Loucy (cell line): ENCODE data around the gene LPO.
A peak's percentile ranks its signal among the peaks of the same experiment; 100 is the strongest.

ENCODE experiments used
- H2AFZ ChIP-seq: fragments of 200-600 bp; sonication (generic); 2 replicates; pipeline ENCODE4 v1.6.0; 2016; ENCODE audit warnings: antibody characterized with exemption, mild to moderate bottlenecking, low read length, moderate library complexity
- H3F3A ChIP-seq: fragments of 200-600 bp; 2 replicates; pipeline ENCODE4 v1.6.0; 2016; ENCODE audit warnings: antibody characterized with exemption, low read depth, mild to moderate bottlenecking
- H3K27me3 ChIP-seq: fragments of 200-600 bp; sonication (generic); 2 replicates; pipeline ENCODE4 v1.6.1; 2014; ENCODE audit warnings: low read length, mild to moderate bottlenecking; ENCODE audit not compliant: insufficient read depth, poor library complexity, severe bottlenecking
- H3K36me3 ChIP-seq: fragments of 200-600 bp; sonication (generic); 2 replicates; pipeline ENCODE4 v1.6.1; 2016; ENCODE audit warnings: low read length; ENCODE audit not compliant: insufficient read depth
- H3K4me1 ChIP-seq: fragments of 200-600 bp; sonication (generic); 2 replicates; pipeline ENCODE4 v1.5.1; 2014; ENCODE audit warnings: low read length, mild to moderate bottlenecking; ENCODE audit not compliant: insufficient read depth, poor library complexity, severe bottlenecking
- H3K4me2 ChIP-seq: fragments of 200-600 bp; sonication (generic); 2 replicates; pipeline ENCODE4 v1.6.0; 2014; ENCODE audit warnings: antibody characterized with exemption, low read length, low read depth, mild to moderate bottlenecking; ENCODE audit not compliant: poor library complexity, severe bottlenecking
- H3K4me3 ChIP-seq: fragments of 200-600 bp; sonication (generic); 2 replicates; pipeline ENCODE4 v1.5.1; 2014; ENCODE audit warnings: low read length, mild to moderate bottlenecking, mixed read lengths; ENCODE audit not compliant: poor library complexity, severe bottlenecking
- H3K79me2 ChIP-seq: fragments of 200-600 bp; sonication (generic); 2 replicates; pipeline ENCODE4 v1.6.1; 2014; ENCODE audit warnings: low read length; ENCODE audit not compliant: insufficient read depth
- H3K9ac ChIP-seq: fragments of 200-600 bp; sonication (generic); 2 replicates; pipeline ENCODE4 v1.6.0; 2014; ENCODE audit warnings: mild to moderate bottlenecking, low read depth, low read length, moderate library complexity; ENCODE audit not compliant: poor library complexity, severe bottlenecking
- H3K9me2 ChIP-seq: fragments of 200-600 bp; sonication (generic); replicated peaks from 2 replicates; pipeline ENCODE4 v1.6.1; 2016; ENCODE audit warnings: low read depth, low read length, mixed read lengths
- H3K9me3 ChIP-seq: fragments of 200-600 bp; sonication (generic); 2 replicates; pipeline ENCODE4 v1.6.1; 2014; ENCODE audit warnings: mild to moderate bottlenecking, antibody characterized with exemption, low read length, low read depth; ENCODE audit not compliant: insufficient read depth
- H4K20me1 ChIP-seq: fragments of 200-600 bp; sonication (generic); 2 replicates; pipeline ENCODE4 v1.6.0; 2014; ENCODE audit warnings: antibody characterized with exemption, low read length, mild to moderate bottlenecking; ENCODE audit not compliant: insufficient read depth, poor library complexity, severe bottlenecking
- CTCF ChIP-seq: fragments of 200-600 bp; sonication (generic); conservative IDR thresholded peaks from 2 replicates; pipeline ENCODE4 v1.5.1; 2014; ENCODE audit warnings: mild to moderate bottlenecking, antibody characterized with exemption, low read length
- EZH2phosphoT487 ChIP-seq: fragments of 200-600 bp; IDR thresholded peaks from 2 replicates; pipeline ENCODE4 v1.6.1; 2018; ENCODE audit warnings: antibody characterized with exemption, mild to moderate bottlenecking, moderate library complexity, borderline replicate concordance

The LPO gene

GRCh38 chr17:58277802-58278595, 39.6 kb downstream of the LPO start:
- TF ChIP-seq CTCF: no peak
- no peak for TF ChIP-seq EZH2phosphoT487
- Histone ChIP-seq H3K79me2 (no peaks in the 10 kb centered on the region), H3K9me3 (no peaks in the 10 kb centered on the region), H3K4me1 (peaks cover 30% of the 10 kb centered on the region), H2AFZ (no peak overlapping the region), H4K20me1 (no peaks in the 10 kb centered on the region), H3K4me3 (no peak overlapping the region), H3F3A (no peaks in the 10 kb centered on the region), H3K9ac (peak overlapping the region; percentile 1), H3K9me2 (no peaks in the 10 kb centered on the region), H3K4me2 (no peak overlapping the region), H3K36me3 (no peaks in the 10 kb centered on the region), H3K27me3 (no peaks in the 10 kb centered on the region)

- Histone ChIP-seq H3K36me3 (no peaks in the 10 kb centered on the region), H3K9ac (no peak overlapping the region), H3K4me1 (peaks cover 34% of the 10 kb centered on the region), H3K4me3 (no peak overlapping the region), H3K79me2 (no peaks in the 10 kb centered on the region), H3K4me2 (no peak overlapping the region), H3F3A (no peaks in the 10 kb centered on the region), H4K20me1 (no peaks in the 10 kb centered on the region), H2AFZ (no peak overlapping the region), H3K27me3 (no peaks in the 10 kb centered on the region), H3K9me3 (no peaks in the 10 kb centered on the region), H3K9me2 (no peaks in the 10 kb centered on the region)
- TF ChIP-seq EZH2phosphoT487 (no peak), CTCF (no peak)
These were observed 40.3 kb downstream of the LPO start for GRCh38 chr17:58278661-58279015.

- Histone ChIP-seq H3K9ac (no peak overlapping the region), H3K4me2 (no peak overlapping the region), H3K9me3 (no peaks in the 10 kb centered on the region), H3K79me2 (no peaks in the 10 kb centered on the region), H3F3A (no peaks in the 10 kb centered on the region), H3K4me1 (peaks cover 34% of the 10 kb centered on the region), H3K36me3 (no peaks in the 10 kb centered on the region), H3K9me2 (no peaks in the 10 kb centered on the region), H4K20me1 (no peaks in the 10 kb centered on the region), H3K4me3 (no peak overlapping the region), H3K27me3 (no peaks in the 10 kb centered on the region), H2AFZ (no peak overlapping the region)
- no peak for TF ChIP-seq CTCF
- TF ChIP-seq EZH2phosphoT487: no peak
These were observed 40.8 kb downstream of the LPO start for GRCh38 chr17:58279016-58279711.
